ENCODE data around the gene TMCO6.
"Not testable (repeated sequence)": the region's sequence is repeated elsewhere in the genome, so short reads cannot be mapped to it uniquely, and the experiment has no call there.

TMCO6 gene

GRCh38 chr5:140639148-140639981, at the start of gene TMCO6:
Gene TMCO6, plus strand, starts transcription at chr5:140639451. Its CDS starts 77 bp downstream, at chr5:140639528.
- DNase-seq (ENCODE audit: low read depth in 2 of 2) = peak; percentile 95 to 98

- DNase-seq (ENCODE audit: low read depth in 2 of 2) = no peak
Observed at GRCh38 chr5:140590861-140591260, 48.4 kb upstream of the TMCO6 start.

GRCh38 chr5:140591747-140592372, 47.4 kb upstream of the TMCO6 start:
- DNase-seq (ENCODE audit: low read depth in 2 of 2) = no peak

GRCh38 chr5:140593070-140593469, 46.2 kb upstream of the TMCO6 start:
- not testable (repeated sequence) for DNase-seq (ENCODE audit: low read depth in 2 of 2)

- no peak for DNase-seq (ENCODE audit: low read depth in 2 of 2)
Observed at GRCh38 chr5:140594169-140594568, 45.1 kb upstream of the TMCO6 start.

GRCh38 chr5:140595538-140596300, 43.5 kb upstream of the TMCO6 start:
- DNase-seq (ENCODE audit: low read depth in 2 of 2) = no peak

GRCh38 chr5:140596321-140596741, 42.9 kb upstream of the TMCO6 start:
- no peak for DNase-seq (ENCODE audit: low read depth in 2 of 2)

GRCh38 chr5:140598836-140599235, 40.4 kb upstream of the TMCO6 start:
- no peak for DNase-seq (ENCODE audit: low read depth in 2 of 2)

- DNase-seq (ENCODE audit: low read depth in 2 of 2) = no peak
Observed at GRCh38 chr5:140600096-140600495, 39.2 kb upstream of the TMCO6 start.

GRCh38 chr5:140602147-140602546, 37.1 kb upstream of the TMCO6 start:
- DNase-seq (ENCODE audit: low read depth in 2 of 2) = no peak

- not testable (repeated sequence) for DNase-seq (ENCODE audit: low read depth in 2 of 2)
Observed at GRCh38 chr5:140603446-140603698, 35.9 kb upstream of the TMCO6 start.

GRCh38 chr5:140603734-140604133, 35.5 kb upstream of the TMCO6 start:
- no peak for DNase-seq (ENCODE audit: low read depth in 2 of 2)

GRCh38 chr5:140605879-140606278, 33.4 kb upstream of the TMCO6 start:
- no peak for DNase-seq (ENCODE audit: low read depth in 2 of 2)

GRCh38 chr5:140607031-140607430, 32.2 kb upstream of the TMCO6 start:
- DNase-seq (ENCODE audit: low read depth in 2 of 2) = no peak

GRCh38 chr5:140608722-140609121, 30.5 kb upstream of the TMCO6 start:
- no peak for DNase-seq (ENCODE audit: low read depth in 2 of 2)

GRCh38 chr5:140609126-140609525, 30.1 kb upstream of the TMCO6 start:
- no peak for DNase-seq (ENCODE audit: low read depth in 2 of 2)

GRCh38 chr5:140611020-140611521, 28.2 kb upstream of the TMCO6 start:
- no peak for DNase-seq (ENCODE audit: low read depth in 2 of 2)

- DNase-seq (ENCODE audit: low read depth in 2 of 2) = no peak
Observed at GRCh38 chr5:140622301-140622700, 16.9 kb upstream of the TMCO6 start.

GRCh38 chr5:140623061-140623460, 16.2 kb upstream of the TMCO6 start:
- DNase-seq (ENCODE audit: low read depth in 2 of 2) = not testable (repeated sequence)

GRCh38 chr5:140624886-140625285, 14.4 kb upstream of the TMCO6 start:
- not testable (repeated sequence) for DNase-seq (ENCODE audit: low read depth in 2 of 2)

- no peak for DNase-seq (ENCODE audit: low read depth in 2 of 2)
Observed at GRCh38 chr5:140627972-140628371, 11.3 kb upstream of the TMCO6 start.

- no peak for DNase-seq (ENCODE audit: low read depth in 2 of 2)
Observed at GRCh38 chr5:140628711-140629110, 10.5 kb upstream of the TMCO6 start.
